Subcutaneous adipose tissue (tissue), 4 donors: ENCODE measurements around the gene BID. TPM values are rescaled to one million over a fixed set of nuclear protein-coding genes. Genes with fewer than 3 reads are reported as not detected.

Experiments used
- CTCF ChIP-seq: fragments of 450-650 bp; IDR thresholded peaks from one replicate; pipeline ENCODE4 v1.5.1; 2016; ENCODE audit warnings: low read depth, mild to moderate bottlenecking, control low read depth, antibody characterized with exemption, moderate library complexity
- total RNA-seq, 4 donors: library from RNA; depleted of rRNA; stranded (reverse); fragments of >200 nt; gene quantifications; one replicate each; pipeline ENCODE4 v1.1.0, GENCODE V29; 2016

The BID gene
- total RNA-seq, 4 donors from 2014 or later = 24.2 to 53.0 (median 37.0) TPM

GRCh38 chr22:17810570-17811116, 36.4 kb upstream of the BID start:
- no peak for TF ChIP-seq CTCF

GRCh38 chr22:17808693-17809403, 34.6 kb upstream of the BID start:
- no peak for TF ChIP-seq CTCF

GRCh38 chr22:17807578-17808410, 33.5 kb upstream of the BID start:
- no peak for TF ChIP-seq CTCF

- TF ChIP-seq CTCF = no peak
Measured at GRCh38 chr22:17807086-17807485, 32.8 kb upstream of the BID start.

DNA sequence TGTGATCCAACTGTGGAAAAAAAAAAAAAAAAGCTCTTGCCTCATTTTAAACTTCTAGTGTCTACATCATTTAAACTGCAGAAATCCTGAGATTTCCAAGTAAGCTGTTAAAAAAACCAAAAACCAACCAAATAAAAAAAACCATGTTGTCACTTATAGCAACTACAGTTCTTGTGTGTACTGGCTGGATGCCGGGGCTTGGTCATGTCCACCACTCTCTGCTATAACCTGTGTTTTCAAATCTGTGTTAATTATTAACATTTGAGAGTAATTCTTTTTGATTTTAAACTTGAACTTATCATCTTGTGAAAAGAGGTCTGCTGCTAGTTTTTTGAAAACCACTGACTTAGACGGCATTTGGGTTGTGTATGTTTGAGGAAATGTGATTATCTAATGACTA, 32.2 kb upstream of the BID start:
- no peak for TF ChIP-seq CTCF

DNA sequence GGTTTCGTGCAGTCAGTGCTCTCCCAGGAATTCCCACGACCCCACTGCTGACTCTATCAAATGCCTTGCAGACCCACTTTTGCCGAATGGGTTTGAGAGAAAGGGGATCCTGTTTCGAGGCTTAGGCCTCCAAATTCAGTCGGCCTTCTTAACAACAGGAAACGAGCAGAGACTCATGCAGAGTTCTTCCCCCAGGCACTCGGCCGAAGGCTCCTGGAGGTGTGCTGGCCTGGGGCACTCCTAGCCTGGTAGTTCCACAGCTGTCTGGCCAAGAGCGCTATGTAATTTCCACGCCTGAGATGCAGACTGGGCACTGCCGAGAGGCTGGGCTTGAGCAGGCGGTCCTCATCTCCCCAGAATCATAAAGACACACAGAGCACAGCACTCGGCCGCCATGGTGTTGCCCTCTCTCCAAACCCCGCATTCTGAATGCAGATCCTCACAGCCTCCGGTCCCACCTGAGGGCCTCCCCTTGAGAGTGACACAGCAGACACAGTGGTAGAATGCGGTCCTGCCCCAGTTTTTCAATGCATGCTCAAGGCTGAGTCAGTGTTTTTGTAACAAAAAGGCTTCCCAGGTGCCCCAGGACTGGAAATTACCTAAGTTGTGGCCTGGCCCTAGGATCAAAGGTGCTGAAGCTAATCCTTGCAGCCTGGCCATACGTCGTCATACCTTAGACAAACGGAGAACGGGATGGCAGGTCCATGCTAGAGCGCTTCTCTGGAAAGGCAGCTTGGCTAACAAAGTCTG, 30.2 kb upstream of the BID start:
- TF ChIP-seq CTCF = no peak
